ENCODE data around the gene STOX2.

The STOX2 gene

GRCh38 chr4:183924362-183925044 is 19.4 kb downstream of the STOX2 start:
- Histone ChIP-seq H4K20me1 (ENCODE audit: control insufficient read depth, insufficient read depth, low read depth, low read length) (no peaks in the 10 kb centered on the region), H3K9me3 (ENCODE audit: control insufficient read depth, insufficient read depth, low read length) (no peaks in the 10 kb centered on the region), H3K27ac (ENCODE audit: low read depth, low read length) (no peak overlapping the region), H3K36me3 (ENCODE audit: control insufficient read depth, low read length) (no peaks in the 10 kb centered on the region), H3K79me2 (ENCODE audit: control insufficient read depth, low read length) (no peaks in the 10 kb centered on the region), H3F3A (ENCODE audit: control insufficient read depth, insufficient read depth) (no peaks in the 10 kb centered on the region), H3K9me2 (replicated peaks; ENCODE audit: control insufficient read depth, low read length) (no peaks in the 10 kb centered on the region), H3K4me3 (ENCODE audit: low read length) (no peak overlapping the region), H3K4me1 (ENCODE audit: control insufficient read depth, low read length) (peaks cover 10% of the 10 kb centered on the region), H3K27me3 (ENCODE audit: control insufficient read depth, low read length) (no peaks in the 10 kb centered on the region), H3K4me2 (ENCODE audit: low read length) (no peak overlapping the region)
- TF ChIP-seq EZH2phosphoT487 (IDR thresholded peaks at IDR 0.05; ENCODE audit: borderline replicate concordance, low read length) = no peak
- TF ChIP-seq CTCF (IDR thresholded peaks at IDR 0.05; ENCODE audit: low read depth, low read length, poor library complexity, severe bottlenecking) = no peak

- H3K4me1 ChIP-seq (ENCODE audit: control insufficient read depth, low read length) = peaks cover 10% of the 10 kb centered on the region
- TF ChIP-seq CTCF (IDR thresholded peaks at IDR 0.05; ENCODE audit: low read depth, low read length, poor library complexity, severe bottlenecking) (no peak), EZH2phosphoT487 (IDR thresholded peaks at IDR 0.05; ENCODE audit: borderline replicate concordance, low read length) (no peak)
- no peak overlapping the region for H3K4me3 ChIP-seq (ENCODE audit: low read length)
- H3K9me3 ChIP-seq (ENCODE audit: control insufficient read depth, insufficient read depth, low read length) = no peaks in the 10 kb centered on the region
- H3K27me3 ChIP-seq (ENCODE audit: control insufficient read depth, low read length) = no peaks in the 10 kb centered on the region
- no peaks in the 10 kb centered on the region for H3F3A ChIP-seq (ENCODE audit: control insufficient read depth, insufficient read depth)
- no peaks in the 10 kb centered on the region for H4K20me1 ChIP-seq (ENCODE audit: control insufficient read depth, insufficient read depth, low read depth, low read length)
- H3K27ac ChIP-seq (ENCODE audit: low read depth, low read length) = no peak overlapping the region
- no peaks in the 10 kb centered on the region for H3K9me2 ChIP-seq (replicated peaks; ENCODE audit: control insufficient read depth, low read length)
- no peak overlapping the region for H3K4me2 ChIP-seq (ENCODE audit: low read length)
- no peaks in the 10 kb centered on the region for H3K36me3 ChIP-seq (ENCODE audit: control insufficient read depth, low read length)
- no peaks in the 10 kb centered on the region for H3K79me2 ChIP-seq (ENCODE audit: control insufficient read depth, low read length)
Observed at GRCh38 chr4:183926950-183927349, 21.8 kb downstream of the STOX2 start.

- Histone ChIP-seq H3K4me2 (ENCODE audit: low read length) (no peak overlapping the region), H3K9me2 (replicated peaks; ENCODE audit: control insufficient read depth, low read length) (no peaks in the 10 kb centered on the region), H3K27ac (ENCODE audit: low read depth, low read length) (no peak overlapping the region), H3K79me2 (ENCODE audit: control insufficient read depth, low read length) (no peaks in the 10 kb centered on the region), H4K20me1 (ENCODE audit: control insufficient read depth, insufficient read depth, low read depth, low read length) (no peaks in the 10 kb centered on the region), H3F3A (ENCODE audit: control insufficient read depth, insufficient read depth) (no peaks in the 10 kb centered on the region), H3K4me3 (ENCODE audit: low read length) (no peak overlapping the region), H3K27me3 (ENCODE audit: control insufficient read depth, low read length) (no peaks in the 10 kb centered on the region), H3K4me1 (ENCODE audit: control insufficient read depth, low read length) (no peaks in the 10 kb centered on the region), H3K36me3 (ENCODE audit: control insufficient read depth, low read length) (no peaks in the 10 kb centered on the region), H3K9me3 (ENCODE audit: control insufficient read depth, insufficient read depth, low read length) (no peaks in the 10 kb centered on the region)
- TF ChIP-seq CTCF (IDR thresholded peaks at IDR 0.05; ENCODE audit: low read depth, low read length, poor library complexity, severe bottlenecking) = no peak
- no peak for TF ChIP-seq EZH2phosphoT487 (IDR thresholded peaks at IDR 0.05; ENCODE audit: borderline replicate concordance, low read length)
Observed at GRCh38 chr4:183932576-183932975, 27.5 kb downstream of the STOX2 start.

Data from DOHH2 (cell line).